ENCODE measurements around the gene TYRP1.

GRCh38 chr9:12666813-12667212 is 26.4 kb upstream of the TYRP1 start:
- TF ChIP-seq EP300 (IDR thresholded peaks at IDR 0.05) (no peak), POLR2AphosphoS5 (IDR thresholded peaks at IDR 0.05) (no peak), POLR2A (IDR thresholded peaks at IDR 0.05) (no peak)
- TF ChIP-seq, protein P1, sequence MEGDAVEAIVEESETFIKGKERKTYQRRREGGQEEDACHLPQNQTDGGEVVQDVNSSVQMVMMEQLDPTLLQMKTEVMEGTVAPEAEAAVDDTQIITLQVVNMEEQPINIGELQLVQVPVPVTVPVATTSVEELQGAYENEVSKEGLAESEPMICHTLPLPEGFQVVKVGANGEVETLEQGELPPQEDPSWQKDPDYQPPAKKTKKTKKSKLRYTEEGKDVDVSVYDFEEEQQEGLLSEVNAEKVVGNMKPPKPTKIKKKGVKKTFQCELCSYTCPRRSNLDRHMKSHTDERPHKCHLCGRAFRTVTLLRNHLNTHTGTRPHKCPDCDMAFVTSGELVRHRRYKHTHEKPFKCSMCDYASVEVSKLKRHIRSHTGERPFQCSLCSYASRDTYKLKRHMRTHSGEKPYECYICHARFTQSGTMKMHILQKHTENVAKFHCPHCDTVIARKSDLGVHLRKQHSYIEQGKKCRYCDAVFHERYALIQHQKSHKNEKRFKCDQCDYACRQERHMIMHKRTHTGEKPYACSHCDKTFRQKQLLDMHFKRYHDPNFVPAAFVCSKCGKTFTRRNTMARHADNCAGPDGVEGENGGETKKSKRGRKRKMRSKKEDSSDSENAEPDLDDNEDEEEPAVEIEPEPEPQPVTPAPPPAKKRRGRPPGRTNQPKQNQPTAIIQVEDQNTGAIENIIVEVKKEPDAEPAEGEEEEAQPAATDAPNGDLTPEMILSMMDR (IDR thresholded peaks at IDR 0.05): no peak

All from suprapubic skin (tissue), 4 donors.